ENCODE results near the gene WWC2.
"Not testable (repeated sequence)": the region's sequence is repeated elsewhere in the genome, so short reads cannot be mapped to it uniquely, and the experiment has no call there.

The WWC2 gene

DNA sequence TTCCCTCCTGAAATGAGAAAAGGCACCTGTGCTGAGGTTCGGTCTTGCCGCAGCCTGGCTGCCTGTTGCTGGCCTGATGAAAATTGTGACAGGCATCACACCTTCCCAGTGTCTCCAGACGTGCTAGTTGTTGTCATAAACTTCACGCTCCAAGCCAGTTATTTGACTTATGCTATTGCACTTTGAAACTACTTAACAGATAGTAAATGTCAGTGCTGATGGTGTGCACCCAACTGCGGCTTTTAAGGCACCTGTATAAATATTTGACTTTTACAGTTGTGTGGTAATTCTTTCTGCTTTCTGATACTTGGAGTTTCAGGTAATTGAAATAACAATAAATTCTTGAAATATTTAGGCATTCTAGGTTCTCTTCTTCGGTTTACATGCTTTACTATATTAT is 1.8 kb downstream of the WWC2 start:
- DNase-seq, result no peak

DNA sequence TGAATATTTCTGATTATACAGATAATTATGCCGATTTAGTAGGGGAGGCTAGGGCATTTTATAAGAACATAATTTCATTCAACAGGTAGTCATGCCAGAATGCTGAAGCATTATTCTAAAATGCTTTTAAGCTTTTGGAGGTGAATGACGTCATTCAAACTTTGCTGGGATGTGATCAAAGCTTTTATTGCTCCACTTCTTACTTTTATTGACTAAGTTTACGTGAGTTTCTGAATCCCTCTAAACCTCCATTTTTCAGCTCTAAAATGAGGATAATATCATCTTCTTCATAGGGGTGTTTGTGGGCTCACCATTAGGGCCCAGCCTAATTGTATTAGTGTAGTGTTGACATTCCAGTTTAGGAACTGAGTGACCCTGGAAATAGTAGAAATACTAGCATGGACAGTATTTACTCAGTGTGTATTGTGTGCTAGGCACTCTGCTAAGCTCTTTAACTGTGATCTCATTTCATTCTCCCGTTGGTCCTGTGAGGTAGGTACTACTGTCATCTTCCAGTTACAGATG is 3.0 kb downstream of the WWC2 start:
- no peak for DNase-seq

DNA sequence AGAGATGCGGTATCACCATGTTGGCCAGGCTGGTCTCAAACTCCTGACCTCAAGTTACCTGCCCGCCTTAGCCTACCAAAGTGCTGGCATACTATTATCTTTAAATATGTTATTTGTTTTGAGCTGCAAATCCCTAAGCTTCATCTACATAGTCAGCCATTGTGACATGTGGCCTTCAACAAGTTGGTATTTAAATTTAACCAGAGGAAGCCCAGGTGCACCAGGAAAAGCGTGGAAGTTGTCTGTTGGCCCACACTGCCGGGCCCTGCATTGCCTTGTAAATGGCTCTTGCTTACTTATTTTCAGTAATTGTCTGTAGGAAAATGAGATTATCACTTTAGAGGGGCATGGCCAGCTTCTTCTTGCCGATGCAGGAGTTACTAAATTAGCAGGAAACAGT is 6.0 kb downstream of the WWC2 start:
- no peak for DNase-seq

DNA sequence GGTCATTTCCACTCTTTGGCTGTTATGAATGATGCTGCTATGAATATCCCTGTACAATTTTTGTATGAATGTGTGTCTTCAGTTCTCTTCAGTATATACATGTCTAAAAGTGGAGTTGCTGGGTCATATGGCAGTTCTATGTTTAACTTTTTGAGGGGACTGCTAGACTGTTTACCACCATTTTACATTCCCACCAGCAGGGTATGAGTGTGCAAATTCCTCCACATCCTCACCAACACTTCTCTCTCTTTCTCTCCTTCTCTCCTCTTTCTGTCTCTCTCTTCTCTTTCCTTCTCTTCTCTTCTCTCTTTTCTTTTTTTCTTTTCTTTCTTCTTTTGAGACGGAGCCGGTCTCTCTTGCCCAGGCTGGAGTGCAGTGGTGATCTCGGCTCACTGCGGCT is 7.8 kb downstream of the WWC2 start:
- DNase-seq, result no peak

DNA sequence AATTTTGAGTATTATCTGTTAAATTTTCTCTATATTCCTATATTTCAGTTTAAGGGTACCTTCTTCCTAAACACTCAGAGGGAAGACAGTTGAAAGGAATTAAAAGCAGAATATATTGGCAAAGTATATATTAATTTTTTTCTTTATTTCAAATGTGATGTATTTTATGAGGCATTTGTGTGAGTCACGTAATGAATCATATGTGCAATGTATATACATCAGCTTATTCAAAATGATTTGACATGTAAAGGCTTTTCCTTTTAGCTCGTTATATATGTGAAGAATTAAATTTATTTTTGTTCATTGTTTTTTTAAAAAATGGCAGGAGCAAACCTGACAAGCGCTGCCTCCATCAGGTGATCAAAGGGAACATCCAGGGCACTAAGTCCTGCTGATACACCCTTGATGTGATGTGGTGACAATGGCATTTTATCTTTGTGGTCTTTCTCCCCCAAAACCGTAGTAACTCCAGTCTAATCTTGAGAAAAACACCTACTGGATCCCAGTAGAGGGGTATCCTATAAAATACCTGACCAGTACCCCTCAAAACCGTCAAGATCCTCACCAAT is 8.9 kb downstream of the WWC2 start:
- DNase-seq, result no peak

DNA sequence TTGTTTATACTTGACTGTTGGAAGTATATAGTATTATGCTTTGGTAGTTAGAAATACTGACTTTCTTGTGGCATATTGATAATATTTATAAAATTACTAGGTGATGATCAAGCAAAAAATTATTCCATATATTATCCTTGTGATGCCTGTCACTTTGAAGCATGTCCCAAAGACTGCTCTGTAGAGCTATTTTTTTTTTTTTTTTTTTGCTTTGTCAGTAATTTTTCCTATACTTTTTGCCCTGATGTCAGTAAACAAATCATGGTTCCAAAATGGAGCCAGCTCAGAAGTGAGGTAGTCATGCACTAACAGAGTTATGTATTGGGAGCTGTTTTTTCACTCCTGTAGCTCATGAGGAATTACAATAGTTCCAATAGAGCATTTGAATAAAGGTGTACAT is 11.2 kb downstream of the WWC2 start:
- DNase-seq, result no peak

DNA sequence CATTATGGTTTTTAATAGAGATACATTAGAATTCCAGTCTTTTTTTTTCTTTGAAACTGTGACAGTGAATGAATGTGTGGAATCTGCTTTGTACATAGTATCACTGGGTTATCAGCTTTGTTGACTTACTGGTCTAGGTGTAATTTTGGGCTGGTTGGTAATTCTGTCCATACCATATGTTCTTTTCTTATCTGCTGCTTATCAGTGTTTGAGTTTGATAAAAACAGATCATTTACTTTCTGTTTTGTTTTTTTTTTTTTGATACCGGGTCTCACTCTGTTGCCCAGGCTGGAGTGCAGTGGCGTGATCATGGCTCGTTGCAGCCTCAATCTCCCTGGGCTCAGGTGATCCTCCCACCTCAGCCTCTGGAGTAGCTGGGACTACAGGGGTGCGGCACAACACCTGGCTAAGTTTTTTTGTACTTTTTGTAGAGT is 12.4 kb downstream of the WWC2 start:
- no peak for DNase-seq

DNA sequence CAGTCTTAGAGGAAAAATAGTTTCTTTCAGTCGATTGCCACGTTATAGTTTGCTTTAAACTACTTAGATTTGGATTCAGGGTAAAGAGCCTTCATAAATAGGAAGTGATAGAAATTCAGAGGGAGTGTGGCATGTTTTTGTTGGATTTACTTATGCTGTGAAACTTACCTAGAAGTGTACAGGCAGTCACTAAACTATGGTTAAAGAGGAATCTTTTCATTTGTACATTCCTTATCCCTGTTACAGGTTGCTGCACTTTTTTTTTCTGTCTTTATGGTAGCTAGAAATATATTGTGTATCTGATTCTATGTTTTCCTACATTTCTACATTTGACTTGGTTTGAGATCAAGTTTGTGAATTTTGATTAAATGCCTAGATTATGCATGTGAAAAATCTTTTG is 19.1 kb downstream of the WWC2 start:
- no peak for DNase-seq

DNA sequence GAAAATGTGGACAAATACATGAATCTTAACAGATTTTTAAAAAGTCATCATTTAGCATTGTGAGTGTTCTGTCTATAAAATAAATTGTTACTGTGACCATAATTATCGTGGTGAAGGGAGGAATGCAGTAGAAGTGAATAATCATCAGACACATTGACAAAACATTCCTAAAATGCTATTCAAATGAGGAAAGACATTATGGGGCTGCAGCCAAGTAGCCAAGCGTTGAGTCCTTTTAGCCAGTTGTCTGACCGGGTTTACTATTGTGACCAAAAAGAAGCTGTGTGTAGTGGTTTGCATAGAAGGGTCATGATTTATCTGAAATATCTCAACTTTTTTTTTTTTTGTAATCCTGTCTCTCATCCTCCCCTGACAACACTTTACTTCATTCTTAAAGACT is 19.5 kb downstream of the WWC2 start:
- no peak for DNase-seq

DNA sequence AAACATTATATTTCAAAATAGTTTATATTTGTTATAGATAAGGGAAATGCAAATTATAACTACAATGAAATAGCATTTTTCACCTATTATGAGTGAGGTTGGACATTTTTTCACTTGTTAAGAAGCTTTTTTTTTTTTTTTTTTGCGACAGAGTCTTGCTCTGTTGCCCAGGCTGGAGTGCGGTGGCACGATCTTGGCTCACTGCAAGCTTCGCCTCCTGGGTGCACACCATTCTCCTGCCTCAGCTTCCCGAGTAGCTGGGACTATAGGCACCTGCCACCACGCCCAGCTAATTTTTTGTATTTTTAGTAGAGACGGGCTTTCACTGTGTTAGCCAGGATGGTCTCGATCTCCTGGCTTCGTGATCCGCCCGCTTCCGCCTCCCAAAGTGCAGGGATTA is 22.6 kb downstream of the WWC2 start:
- not testable (repeated sequence) for DNase-seq

DNA sequence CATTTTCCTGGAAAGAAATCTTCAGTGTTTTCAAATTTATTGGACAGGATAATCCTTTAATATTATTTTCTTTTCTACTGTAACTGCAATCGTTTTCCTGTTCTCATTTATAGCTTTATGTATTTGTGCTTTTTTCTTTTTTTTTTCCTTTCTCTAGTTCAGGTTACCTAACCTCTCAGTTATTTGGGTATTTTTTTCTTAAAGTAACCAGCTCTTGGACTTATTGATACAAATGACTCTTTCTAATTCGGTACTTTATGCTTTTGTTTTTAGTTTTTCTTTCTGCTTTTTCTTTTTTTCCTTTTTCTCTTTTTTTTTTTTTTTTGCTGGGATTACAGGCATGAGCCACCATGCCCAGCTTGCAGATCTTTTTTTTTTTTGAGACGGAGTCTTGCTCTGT is 25.2 kb downstream of the WWC2 start:
- no peak for DNase-seq

DNA sequence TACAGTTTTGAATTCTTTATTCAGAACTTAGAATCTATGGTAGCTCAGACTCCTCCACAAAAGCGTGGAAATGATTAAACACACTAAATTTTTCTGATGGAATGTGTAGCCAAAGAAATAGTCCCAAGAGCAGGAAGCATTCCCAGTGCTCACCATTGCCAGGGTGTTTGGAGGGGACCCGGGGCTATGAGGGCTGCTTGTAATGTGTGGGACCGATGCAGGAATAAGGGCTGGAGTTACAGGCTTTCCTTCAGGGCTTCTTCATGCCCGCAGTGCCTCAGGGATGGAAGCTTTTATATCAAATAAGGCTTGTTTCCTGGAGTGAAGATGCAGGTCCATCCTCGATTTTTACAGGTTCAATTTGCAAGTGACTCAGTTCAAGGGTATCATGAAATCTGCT is 25.8 kb downstream of the WWC2 start:
- no peak for DNase-seq

DNA sequence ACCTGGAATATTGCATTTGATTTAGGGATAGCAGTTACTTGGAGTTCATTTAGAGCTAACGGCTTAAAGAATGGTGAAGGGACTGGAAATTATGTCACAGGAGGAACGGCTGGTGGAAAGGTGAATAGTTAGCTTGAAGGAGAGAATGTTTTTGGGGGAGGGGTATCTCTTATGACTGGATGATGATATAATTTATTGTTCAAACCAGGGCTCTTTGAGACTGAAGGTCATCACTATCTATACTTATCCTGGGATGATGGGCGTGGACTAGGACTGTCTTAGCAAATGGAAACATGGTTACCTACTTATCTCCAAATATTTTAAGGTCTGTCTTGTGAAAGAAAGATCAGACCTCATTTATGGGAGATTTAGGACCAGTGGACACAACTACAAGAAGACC is 30.1 kb downstream of the WWC2 start:
- no peak for DNase-seq

DNA sequence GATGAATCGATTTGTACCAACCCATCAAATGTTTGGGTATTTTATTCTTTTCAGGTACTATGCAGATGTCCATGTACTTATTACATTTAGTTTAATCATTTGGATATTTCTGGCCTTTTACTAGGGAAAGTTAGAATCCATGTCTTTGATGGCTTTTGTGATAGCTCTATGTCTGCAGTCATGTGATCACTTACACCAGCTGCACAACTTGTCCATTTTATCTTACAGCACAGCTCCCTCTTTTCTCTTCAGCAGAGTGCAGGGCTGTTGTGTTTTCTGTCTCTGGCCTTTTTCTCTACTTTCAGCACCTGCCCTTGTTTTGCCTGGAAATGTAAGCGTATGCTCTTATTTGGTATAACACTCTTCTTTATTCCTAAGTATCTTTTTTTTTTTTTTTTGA is 30.6 kb downstream of the WWC2 start:
- no peak for DNase-seq

DNA sequence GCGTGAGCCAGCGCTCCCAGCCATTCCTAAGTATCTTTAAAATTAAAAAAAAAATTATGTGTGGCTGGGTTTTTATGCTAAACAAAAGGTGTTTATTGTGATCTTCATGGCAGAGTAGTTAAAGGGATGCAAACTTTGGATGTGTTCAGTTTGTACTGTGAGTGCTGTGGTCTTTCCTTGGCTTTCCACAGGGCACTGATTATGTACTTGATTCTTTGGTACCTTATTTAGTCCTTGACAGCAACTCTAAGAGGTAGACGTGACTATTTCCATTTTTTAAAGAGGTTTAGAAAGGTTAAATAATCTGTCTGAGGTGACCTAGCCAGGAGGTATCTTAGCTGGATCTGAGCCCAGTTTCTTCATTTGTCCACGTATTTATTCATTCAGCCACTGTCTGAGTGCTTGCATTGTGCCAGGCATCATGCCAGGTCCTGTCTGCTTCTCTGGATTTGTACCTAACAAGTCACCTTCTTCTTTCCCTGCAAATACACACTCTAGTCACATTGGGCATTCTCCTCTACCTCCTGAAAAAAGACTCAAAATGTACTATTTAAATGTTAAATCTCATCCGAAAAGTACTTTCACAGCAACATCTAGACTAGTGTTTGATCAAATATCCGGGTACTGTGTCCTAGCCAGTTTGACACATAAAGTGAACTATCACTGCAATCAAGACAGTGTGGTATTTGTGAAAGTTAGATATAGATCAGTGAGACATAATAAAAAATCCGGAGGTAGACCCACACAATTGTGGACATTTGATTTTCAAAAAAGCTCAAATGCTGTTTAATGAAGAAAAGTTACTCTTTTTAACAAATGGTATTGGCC is 31.5 kb downstream of the WWC2 start:
- no peak for DNase-seq

DNA sequence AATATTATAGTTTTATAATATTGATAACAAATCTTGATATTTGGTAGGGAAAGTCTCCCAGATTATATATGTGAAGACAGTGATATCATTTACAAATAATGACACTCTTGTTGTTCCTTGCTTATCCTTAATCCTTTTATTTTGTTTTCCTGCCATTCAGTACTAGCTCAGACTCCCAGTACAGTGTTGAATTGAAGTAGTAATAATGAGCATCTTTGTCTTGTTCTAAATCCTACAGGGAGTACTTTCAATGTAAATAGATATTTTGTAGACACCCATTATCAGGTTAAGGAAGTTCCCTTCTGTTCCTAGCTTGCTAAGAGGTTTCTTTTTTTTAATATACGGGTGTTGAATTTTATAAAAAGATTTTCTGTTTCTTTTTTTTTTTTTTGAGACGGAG is 33.0 kb downstream of the WWC2 start:
- DNase-seq, result no peak

DNA sequence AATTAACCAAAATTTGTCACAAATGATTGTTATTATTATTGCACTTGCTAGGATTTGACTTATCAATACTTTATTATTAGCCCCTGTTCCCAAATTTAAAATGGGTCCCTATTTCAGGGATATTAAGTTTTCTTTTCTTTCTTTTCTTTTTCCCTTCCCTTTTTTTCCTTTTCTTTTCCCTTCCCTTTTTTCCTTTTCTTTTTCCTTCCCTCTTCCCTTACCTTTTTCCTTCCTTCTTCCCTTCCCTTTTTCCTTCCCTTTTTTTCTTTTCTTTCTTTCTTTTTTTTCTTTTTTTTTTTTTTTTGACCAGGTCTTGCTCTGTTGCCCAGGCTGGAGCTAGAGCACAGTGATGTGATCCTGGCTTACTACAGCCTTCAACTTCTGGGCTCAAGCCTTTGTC is 33.8 kb downstream of the WWC2 start:
- no peak for DNase-seq

DNA sequence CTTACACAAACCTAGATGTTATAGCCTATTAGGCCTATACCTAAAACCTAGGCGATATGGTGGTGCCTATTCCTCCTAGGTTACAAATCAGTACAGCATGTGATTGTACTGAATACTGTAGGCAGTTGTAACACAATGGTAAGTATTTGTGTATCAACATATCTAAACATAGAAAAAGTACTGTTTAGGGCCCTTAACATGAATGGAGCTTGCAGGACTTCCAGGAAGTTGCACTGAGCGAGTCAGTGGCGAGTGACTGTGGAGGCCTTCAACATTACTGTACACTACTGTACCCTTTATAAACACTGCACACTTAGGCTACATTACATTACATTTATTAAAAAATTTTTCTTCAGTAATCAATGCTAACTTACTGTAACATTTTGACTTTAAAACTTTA is 37.8 kb downstream of the WWC2 start:
- DNase-seq, result no peak

DNA sequence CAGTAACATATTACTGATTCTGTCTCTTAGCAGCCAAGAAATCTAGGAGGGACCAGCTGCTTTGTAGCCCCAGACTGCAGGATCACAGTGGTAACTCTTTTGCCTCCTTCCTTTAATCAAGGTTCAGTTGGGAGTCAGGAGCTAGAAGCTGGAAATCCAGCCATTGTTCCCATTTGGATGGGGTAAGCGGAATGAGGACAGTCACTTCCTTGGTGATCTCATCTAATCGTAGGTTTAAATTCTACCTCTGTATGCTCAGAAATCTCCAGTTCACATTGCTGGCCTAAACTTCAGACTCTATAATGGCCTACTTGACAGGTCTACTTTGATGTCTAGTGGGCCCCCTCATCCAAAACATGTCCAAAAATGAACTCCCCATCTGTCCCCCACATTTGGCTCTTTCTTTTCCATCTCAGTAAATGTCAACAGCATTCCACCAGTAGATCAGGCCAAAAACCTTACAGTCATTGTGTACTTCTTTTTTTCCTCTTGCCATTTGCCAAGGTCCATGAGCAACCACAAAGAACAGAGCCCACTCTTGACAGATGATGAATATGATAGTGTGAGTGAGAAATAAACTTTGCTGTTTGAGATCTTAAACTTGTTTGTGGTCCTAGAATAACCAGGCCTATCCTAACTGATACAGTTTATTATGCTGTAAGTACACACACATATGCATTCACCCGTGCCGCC is 40.1 kb downstream of the WWC2 start:
- DNase-seq, result no peak

DNA sequence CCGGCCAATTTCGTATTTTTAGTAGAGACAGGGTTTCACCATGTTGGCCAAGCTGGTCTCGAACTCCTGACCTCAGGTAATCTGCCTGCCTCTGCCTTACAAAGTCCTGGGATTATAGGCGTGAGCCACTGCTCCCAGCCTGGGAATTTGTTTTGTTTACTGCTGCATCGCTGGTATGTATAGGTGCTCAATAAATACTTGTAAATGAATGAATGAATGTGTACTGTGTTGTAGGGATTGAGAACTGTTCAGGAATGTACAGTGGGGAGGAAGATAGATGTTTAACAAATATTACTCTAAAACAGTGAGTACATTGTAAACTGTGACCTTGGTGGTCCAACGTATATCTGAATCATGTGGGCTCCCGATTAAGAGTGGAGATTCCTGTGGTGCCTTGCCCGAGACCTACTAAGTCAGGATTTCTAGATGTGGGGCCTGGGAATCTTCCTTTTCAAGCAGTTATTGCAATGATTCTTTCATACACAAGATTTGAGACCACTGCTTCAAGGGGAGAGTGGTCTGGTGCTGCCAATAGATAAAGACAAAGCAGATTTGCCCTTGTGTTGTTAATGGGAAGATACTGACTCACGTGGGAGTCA is 41.0 kb downstream of the WWC2 start:
- DNase-seq, result no peak

DNA sequence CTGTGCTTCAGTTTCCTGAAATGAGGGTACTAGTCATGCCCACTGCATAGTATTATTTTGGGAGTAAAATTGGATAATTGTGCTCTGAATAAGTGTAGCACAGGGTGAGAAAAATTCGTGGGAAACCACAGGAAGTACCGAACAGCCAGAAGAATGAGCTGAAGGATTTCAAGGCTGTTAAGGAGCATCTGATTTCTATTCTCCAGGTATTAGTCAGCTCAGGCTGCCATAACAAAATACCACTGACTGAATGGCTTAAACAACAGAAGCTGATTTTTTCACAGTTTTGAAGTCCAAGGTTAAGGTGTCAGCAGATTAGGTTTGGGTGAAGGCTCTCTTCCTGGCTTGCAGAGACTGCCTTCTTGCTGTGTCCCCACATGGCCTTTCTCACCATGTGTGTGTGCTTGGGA is 41.9 kb downstream of the WWC2 start:
- no peak for DNase-seq

DNA sequence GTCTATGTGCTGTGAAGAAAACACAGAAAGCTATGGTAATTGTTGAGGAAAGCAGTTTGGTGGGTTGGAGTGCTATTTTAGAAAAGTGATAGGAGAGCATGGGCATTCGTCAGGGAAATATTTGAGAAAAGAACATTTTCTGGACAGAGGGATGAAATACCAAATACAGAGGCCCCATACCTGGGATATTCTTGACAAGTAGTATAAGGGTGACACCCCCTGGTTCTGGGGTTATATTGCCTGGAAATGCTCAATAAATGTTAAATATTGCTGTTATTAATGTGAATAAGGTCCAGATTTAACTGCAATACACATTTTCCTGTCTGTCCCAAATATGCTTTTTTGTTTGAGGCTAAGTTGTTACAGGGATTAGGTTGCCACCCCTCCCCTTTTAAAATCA is 42.9 kb downstream of the WWC2 start:
- DNase-seq, result no peak

Data from activated CD4-positive, alpha-beta T cell treated with anti-CD3 and anti-CD28 coated beads, Interleukin-2, amount 50 U/mL, for 4 hours (primary cell).